ENCODE data around the gene NAGS.
"Not testable (repeated sequence)": the region's sequence is repeated elsewhere in the genome, so short reads cannot be mapped to it uniquely, and the experiment has no call there.

NAGS gene

GRCh38 chr17:44038604-44039011, 34.2 kb downstream of the NAGS start:
- no peak overlapping the region for H3K4me3 ChIP-seq (ENCODE audit: low read depth in 1 of 2, low read length in 2 of 2)
- no peaks in the 10 kb centered on the region for H3K9me3 ChIP-seq (ENCODE audit: control insufficient read depth in 1 of 2, low read length in 2 of 2)
- H3K9ac ChIP-seq (ENCODE audit: low read depth in 1 of 2, low read length in 2 of 2): no peak overlapping the region
- no peaks in the 10 kb centered on the region for H3K27me3 ChIP-seq (ENCODE audit: control insufficient read depth in 1 of 2, insufficient read depth in 2 of 2, low read length in 2 of 2)
- peaks cover 30 to 41% of the 10 kb centered on the region in 2 donors for H3K36me3 ChIP-seq (ENCODE audit: control insufficient read depth in 1 of 2, insufficient read depth in 2 of 2, low read length in 2 of 2)
- H3K27ac ChIP-seq (ENCODE audit: low read depth, low read length): no peak overlapping the region
- H3K4me1 ChIP-seq (ENCODE audit: control insufficient read depth in 1 of 2, insufficient read depth in 2 of 2, low read length in 2 of 2): peaks cover 0 to 6% of the 10 kb centered on the region in 2 donors

- H3K36me3 ChIP-seq (ENCODE audit: control insufficient read depth in 1 of 2, insufficient read depth in 2 of 2, low read length in 2 of 2): peaks cover 25 to 37% of the 10 kb centered on the region in 2 donors
- no peak overlapping the region for H3K9ac ChIP-seq (ENCODE audit: low read depth in 1 of 2, low read length in 2 of 2)
- no peak overlapping the region for H3K4me3 ChIP-seq (ENCODE audit: low read depth in 1 of 2, low read length in 2 of 2)
- peaks cover 0 to 6% of the 10 kb centered on the region in 2 donors for H3K4me1 ChIP-seq (ENCODE audit: control insufficient read depth in 1 of 2, insufficient read depth in 2 of 2, low read length in 2 of 2)
- no peaks in the 10 kb centered on the region for H3K9me3 ChIP-seq (ENCODE audit: control insufficient read depth in 1 of 2, low read length in 2 of 2)
- no peaks in the 10 kb centered on the region for H3K27me3 ChIP-seq (ENCODE audit: control insufficient read depth in 1 of 2, insufficient read depth in 2 of 2, low read length in 2 of 2)
- no peak overlapping the region for H3K27ac ChIP-seq (ENCODE audit: low read depth, low read length)
Observed at GRCh38 chr17:44039829-44040635, 35.6 kb downstream of the NAGS start.

- H3K4me3 ChIP-seq (ENCODE audit: low read depth in 1 of 2, low read length in 2 of 2): no peak overlapping the region
Observed at GRCh38 chr17:44043272-44043696, 38.9 kb downstream of the NAGS start.

GRCh38 chr17:44044071-44044470, 39.6 kb downstream of the NAGS start:
- peaks cover 7 to 29% of the 10 kb centered on the region in 2 donors for H3K36me3 ChIP-seq (ENCODE audit: control insufficient read depth in 1 of 2, insufficient read depth in 2 of 2, low read length in 2 of 2)
- H3K4me3 ChIP-seq (ENCODE audit: low read depth in 1 of 2, low read length in 2 of 2): no peak overlapping the region
- H3K27me3 ChIP-seq (ENCODE audit: control insufficient read depth in 1 of 2, insufficient read depth in 2 of 2, low read length in 2 of 2): no peaks in the 10 kb centered on the region
- H3K9ac ChIP-seq (ENCODE audit: low read depth in 1 of 2, low read length in 2 of 2): no peak overlapping the region
- H3K4me1 ChIP-seq (ENCODE audit: control insufficient read depth in 1 of 2, insufficient read depth in 2 of 2, low read length in 2 of 2): peaks cover 0 to 6% of the 10 kb centered on the region in 2 donors
- no peaks in the 10 kb centered on the region for H3K9me3 ChIP-seq (ENCODE audit: control insufficient read depth in 1 of 2, low read length in 2 of 2)
- H3K27ac ChIP-seq (ENCODE audit: low read depth, low read length): no peak overlapping the region

More at GRCh38 chr17:44043272-44043696, 38.9 kb downstream of the NAGS start:
- no peak overlapping the region for H3K9ac ChIP-seq (ENCODE audit: low read depth in 1 of 2, low read length in 2 of 2)
- H3K27ac ChIP-seq (ENCODE audit: low read depth, low read length): no peak overlapping the region
- no peaks in the 10 kb centered on the region for H3K27me3 ChIP-seq (ENCODE audit: control insufficient read depth in 1 of 2, insufficient read depth in 2 of 2, low read length in 2 of 2)
- peaks cover 0 to 6% of the 10 kb centered on the region in 2 donors for H3K4me1 ChIP-seq (ENCODE audit: control insufficient read depth in 1 of 2, insufficient read depth in 2 of 2, low read length in 2 of 2)
- H3K9me3 ChIP-seq (ENCODE audit: control insufficient read depth in 1 of 2, low read length in 2 of 2): no peaks in the 10 kb centered on the region
- H3K36me3 ChIP-seq (ENCODE audit: control insufficient read depth in 1 of 2, insufficient read depth in 2 of 2, low read length in 2 of 2): peaks cover 8 to 26% of the 10 kb centered on the region in 2 donors

GRCh38 chr17:44045486-44045885, 41.1 kb downstream of the NAGS start:
- Histone ChIP-seq H3K36me3 (ENCODE audit: control insufficient read depth in 1 of 2, insufficient read depth in 2 of 2, low read length in 2 of 2) (peaks cover 6 to 35% of the 10 kb centered on the region in 2 donors), H3K9me3 (ENCODE audit: control insufficient read depth in 1 of 2, low read length in 2 of 2) (no peaks in the 10 kb centered on the region), H3K4me1 (ENCODE audit: control insufficient read depth in 1 of 2, insufficient read depth in 2 of 2, low read length in 2 of 2) (peaks cover 0 to 6% of the 10 kb centered on the region in 2 donors), H3K27ac (ENCODE audit: low read depth, low read length) (no peak overlapping the region), H3K4me3 (ENCODE audit: low read depth in 1 of 2, low read length in 2 of 2) (no peak overlapping the region), H3K27me3 (ENCODE audit: control insufficient read depth in 1 of 2, insufficient read depth in 2 of 2, low read length in 2 of 2) (no peaks in the 10 kb centered on the region), H3K9ac (ENCODE audit: low read depth in 1 of 2, low read length in 2 of 2) (no peak overlapping the region)

GRCh38 chr17:44046893-44047292, 42.5 kb downstream of the NAGS start:
- H3K36me3 ChIP-seq (ENCODE audit: control insufficient read depth in 1 of 2, insufficient read depth in 2 of 2, low read length in 2 of 2): peaks cover 6 to 49% of the 10 kb centered on the region in 2 donors
- H3K27ac ChIP-seq (ENCODE audit: low read depth, low read length); H3K4me1 ChIP-seq (ENCODE audit: control insufficient read depth in 1 of 2, insufficient read depth in 2 of 2, low read length in 2 of 2); H3K9ac ChIP-seq (ENCODE audit: low read depth in 1 of 2, low read length in 2 of 2); H3K27me3 ChIP-seq (ENCODE audit: control insufficient read depth in 1 of 2, insufficient read depth in 2 of 2, low read length in 2 of 2); H3K9me3 ChIP-seq (ENCODE audit: control insufficient read depth in 1 of 2, low read length in 2 of 2); H3K4me3 ChIP-seq (ENCODE audit: low read depth in 1 of 2, low read length in 2 of 2): not testable (repeated sequence)

GRCh38 chr17:44049294-44050060, 45.1 kb downstream of the NAGS start:
- H3K9me3 ChIP-seq (ENCODE audit: control insufficient read depth in 1 of 2, low read length in 2 of 2): no peaks in the 10 kb centered on the region
- H3K4me1 ChIP-seq (ENCODE audit: control insufficient read depth in 1 of 2, insufficient read depth in 2 of 2, low read length in 2 of 2): no peaks in the 10 kb centered on the region
- no peak overlapping the region for H3K4me3 ChIP-seq (ENCODE audit: low read depth in 1 of 2, low read length in 2 of 2)
- H3K27ac ChIP-seq (ENCODE audit: low read depth, low read length): no peak overlapping the region
- H3K36me3 ChIP-seq (ENCODE audit: control insufficient read depth in 1 of 2, insufficient read depth in 2 of 2, low read length in 2 of 2): peaks cover 12 to 60% of the 10 kb centered on the region in 2 donors
- no peaks in the 10 kb centered on the region for H3K27me3 ChIP-seq (ENCODE audit: control insufficient read depth in 1 of 2, insufficient read depth in 2 of 2, low read length in 2 of 2)
- no peak overlapping the region for H3K9ac ChIP-seq (ENCODE audit: low read depth in 1 of 2, low read length in 2 of 2)

- H3K36me3 ChIP-seq (ENCODE audit: control insufficient read depth in 1 of 2, insufficient read depth in 2 of 2, low read length in 2 of 2): peaks cover 12 to 51% of the 10 kb centered on the region in 2 donors
Observed at GRCh38 chr17:44053125-44053872, 48.9 kb downstream of the NAGS start.

More at GRCh38 chr17:44053125-44053872, 48.9 kb downstream of the NAGS start:
- no peaks in the 10 kb centered on the region for H3K9me3 ChIP-seq (ENCODE audit: control insufficient read depth in 1 of 2, low read length in 2 of 2)
- H3K27me3 ChIP-seq (ENCODE audit: control insufficient read depth in 1 of 2, insufficient read depth in 2 of 2, low read length in 2 of 2): no peaks in the 10 kb centered on the region
- H3K4me3 ChIP-seq (ENCODE audit: low read depth in 1 of 2, low read length in 2 of 2): no peak overlapping the region
- no peak overlapping the region for H3K9ac ChIP-seq (ENCODE audit: low read depth in 1 of 2, low read length in 2 of 2)
- no peak overlapping the region for H3K27ac ChIP-seq (ENCODE audit: low read depth, low read length)
- no peaks in the 10 kb centered on the region for H3K4me1 ChIP-seq (ENCODE audit: control insufficient read depth in 1 of 2, insufficient read depth in 2 of 2, low read length in 2 of 2)

Data from duodenal mucosa (tissue), 2 donors.